RWPE1 (cell line): ENCODE measurements around the gene MED13L.

Source experiments
- CTCF ChIA-PET: fragments of 350-600 bp; sonication (Branson Sonifier 250); formaldehyde crosslinking; extraction: SDS; loops from one replicate; lab custom pipeline; 2021; lab: Yijun Ruan, JAX
- POLR2A ChIA-PET: fragments of 400-600 bp; formaldehyde crosslinking; extraction: SDS; loops from one replicate; lab custom pipeline; 2020; ENCODE audit warnings: antibody characterized with exemption; ENCODE audit not compliant: low non-redundant PET; lab: Yijun Ruan, JAX
- DNase-seq: peaks from one replicate; pipeline ENCODE4 v3.0.0; 2012; ENCODE audit warnings: low spot score
- H3K27ac ChIP-seq: fragments of 450-650 bp; 2 replicates; pipeline ENCODE4 v1.5.1; 2017
- TF ChIP-seq, protein P1 (sequence below): fragments of 450-650 bp; conservative IDR thresholded peaks from 2 replicates; pipeline ENCODE4 v1.5.1; 2017; ENCODE audit warnings: low read depth, mild to moderate bottlenecking

MED13L gene

GRCh38 chr12:115934877-115935276 is 342.6 kb downstream of the MED13L start:
- DNase-seq, result no peak
- ChIA-PET POLR2A (no interaction called here), CTCF (no interaction called here)
- no peak overlapping the region for H3K27ac ChIP-seq
- TF ChIP-seq, protein P1, sequence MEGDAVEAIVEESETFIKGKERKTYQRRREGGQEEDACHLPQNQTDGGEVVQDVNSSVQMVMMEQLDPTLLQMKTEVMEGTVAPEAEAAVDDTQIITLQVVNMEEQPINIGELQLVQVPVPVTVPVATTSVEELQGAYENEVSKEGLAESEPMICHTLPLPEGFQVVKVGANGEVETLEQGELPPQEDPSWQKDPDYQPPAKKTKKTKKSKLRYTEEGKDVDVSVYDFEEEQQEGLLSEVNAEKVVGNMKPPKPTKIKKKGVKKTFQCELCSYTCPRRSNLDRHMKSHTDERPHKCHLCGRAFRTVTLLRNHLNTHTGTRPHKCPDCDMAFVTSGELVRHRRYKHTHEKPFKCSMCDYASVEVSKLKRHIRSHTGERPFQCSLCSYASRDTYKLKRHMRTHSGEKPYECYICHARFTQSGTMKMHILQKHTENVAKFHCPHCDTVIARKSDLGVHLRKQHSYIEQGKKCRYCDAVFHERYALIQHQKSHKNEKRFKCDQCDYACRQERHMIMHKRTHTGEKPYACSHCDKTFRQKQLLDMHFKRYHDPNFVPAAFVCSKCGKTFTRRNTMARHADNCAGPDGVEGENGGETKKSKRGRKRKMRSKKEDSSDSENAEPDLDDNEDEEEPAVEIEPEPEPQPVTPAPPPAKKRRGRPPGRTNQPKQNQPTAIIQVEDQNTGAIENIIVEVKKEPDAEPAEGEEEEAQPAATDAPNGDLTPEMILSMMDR, result no peak

DNA sequence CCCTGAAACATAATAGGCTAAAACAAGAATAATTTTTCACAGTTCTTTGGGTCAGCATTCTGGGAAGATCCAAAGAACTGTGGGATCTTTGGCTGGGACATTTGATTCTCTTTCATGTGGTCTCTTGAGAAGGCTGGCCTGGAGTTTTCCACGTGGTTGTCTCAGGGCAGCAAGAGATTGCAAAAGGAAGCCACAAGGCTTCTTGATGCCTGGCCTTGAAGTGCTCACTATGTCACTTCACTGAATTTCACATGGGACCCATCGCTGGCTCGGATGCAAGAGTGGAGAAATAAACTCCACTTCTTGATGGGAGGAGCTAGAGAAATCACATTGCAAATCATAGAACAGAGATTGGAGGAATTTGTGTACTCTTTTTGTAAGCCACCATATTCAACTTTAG is 343.4 kb downstream of the MED13L start:
- no peak overlapping the region for H3K27ac ChIP-seq
- TF ChIP-seq, protein P1, result no peak
- CTCF ChIA-PET, result no interaction called here
- no peak for DNase-seq
- POLR2A ChIA-PET, result no interaction called here

GRCh38 chr12:115932066-115932465 is 345.4 kb downstream of the MED13L start:
- ChIA-PET CTCF (interaction anchor here (0.7 kb wide), 1 partner anchor 1045 kb away, joined by 4 read pairs; no protein-coding TSS in a partner anchor), POLR2A (no interaction called here)
- no peak overlapping the region for H3K27ac ChIP-seq
- no peak for DNase-seq
- TF ChIP-seq, protein P1, result no peak

DNA sequence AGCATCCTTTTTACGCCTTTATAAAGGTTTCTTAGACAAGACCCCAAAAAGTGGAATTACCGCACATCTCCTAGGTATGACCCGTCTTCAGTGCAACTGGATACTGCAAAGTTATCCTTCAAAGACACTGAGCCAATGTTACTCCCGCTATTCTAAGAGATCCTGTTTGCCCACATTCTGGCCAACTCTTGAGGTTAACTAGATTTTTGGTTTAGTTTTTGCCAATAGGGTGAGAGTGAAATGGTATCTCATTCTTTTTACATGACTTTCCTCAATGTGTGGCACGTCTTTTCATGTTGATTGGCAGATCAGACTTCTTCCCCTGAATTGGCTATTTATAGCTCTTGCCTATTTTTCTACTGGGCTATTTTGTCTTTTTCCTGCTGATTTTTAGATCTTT is 347.2 kb downstream of the MED13L start:
- ChIA-PET POLR2A (no interaction called here), CTCF (no interaction called here)
- TF ChIP-seq, protein P1, result no peak
- no peak for DNase-seq
- H3K27ac ChIP-seq, result no peak overlapping the region

DNA sequence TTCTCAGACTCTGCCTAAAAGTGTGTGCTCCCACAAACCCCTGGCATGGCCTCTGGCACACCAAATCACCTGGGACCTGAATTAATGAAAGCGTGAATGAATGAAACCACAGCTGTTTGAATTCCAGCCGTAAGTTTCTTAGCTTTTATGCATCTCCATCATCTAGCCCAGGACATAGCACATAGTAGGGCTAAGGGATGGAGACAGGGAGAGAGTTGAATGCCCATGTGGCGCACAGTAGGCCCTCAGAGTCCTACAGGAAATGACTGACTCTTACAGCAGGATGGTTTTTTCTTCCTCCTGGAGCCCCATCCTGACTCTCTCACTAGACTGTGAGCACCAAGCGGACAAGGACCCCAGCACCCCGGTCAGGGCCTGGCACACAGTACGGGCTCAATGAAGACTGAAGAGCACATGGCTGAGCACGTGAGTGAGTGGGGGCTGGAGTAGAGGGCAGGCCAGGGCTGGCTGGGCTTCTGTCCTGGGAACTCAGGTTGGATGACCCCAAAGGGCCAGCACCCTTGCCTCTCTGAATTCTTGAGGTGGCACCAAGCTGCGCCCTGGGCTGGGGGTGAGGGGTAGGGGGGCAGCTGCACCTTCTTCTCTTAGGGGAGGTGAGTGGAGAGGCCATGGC is 351.3 kb downstream of the MED13L start:
- ChIA-PET POLR2A (no interaction called here), CTCF (no interaction called here)
- TF ChIP-seq, protein P1, result no peak
- DNase-seq, result no peak
- no peak overlapping the region for H3K27ac ChIP-seq

DNA sequence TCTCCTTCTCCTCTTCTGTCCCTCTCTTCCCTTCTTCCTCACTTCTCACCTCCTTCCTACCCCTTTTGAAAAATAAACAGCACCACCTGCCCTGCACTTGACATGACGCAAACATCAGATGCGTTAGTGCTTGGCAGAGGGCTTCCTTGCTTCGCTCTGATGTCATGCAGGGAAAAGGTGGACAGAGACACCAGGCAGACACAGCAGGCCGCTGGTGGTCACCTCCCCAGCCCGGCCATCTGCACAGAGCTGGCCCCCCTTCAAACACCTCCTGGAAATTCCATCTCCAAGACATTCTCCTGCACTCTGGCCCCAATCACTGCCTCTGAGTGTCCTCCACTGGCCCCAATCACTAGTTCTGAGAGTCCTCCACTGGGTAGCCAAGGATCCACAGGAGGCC is 353.6 kb downstream of the MED13L start:
- TF ChIP-seq, protein P1, result no peak
- POLR2A ChIA-PET, result interaction anchor here (0.5 kb wide), 1 partner anchor 945 kb away, joined by 4 read pairs; no protein-coding TSS in a partner anchor
- no peak for DNase-seq
- CTCF ChIA-PET, result no interaction called here
- no peak overlapping the region for H3K27ac ChIP-seq
